ENCODE results near the gene SCN2A. TPM values are rescaled to one million over a fixed set of nuclear protein-coding genes. Genes with fewer than 3 reads are reported as not detected.

The SCN2A gene
- total and polyA plus RNA-seq, 10 of the 15 experiments (the other 5 are each of a cell fraction or from before 2014, with no cell fraction given) = 0.01 TPM; not detected in 8

- H3K4me3 ChIP-seq = no peak overlapping the region
- in situ Hi-C loops (cut with MboI) = no loop called here
- H3K9me3 ChIP-seq (replicated peaks; ENCODE audit: control insufficient read depth, insufficient read depth, low read length) = no peaks in the 10 kb centered on the region
- H4K20me1 ChIP-seq (ENCODE audit: control insufficient read depth, insufficient read depth) = no peaks in the 10 kb centered on the region
- no peak overlapping the region for H3K27ac ChIP-seq (ENCODE audit: control insufficient read depth, insufficient read depth)
- H3K79me2 ChIP-seq (ENCODE audit: control insufficient read depth, insufficient read depth, low read length) = no peaks in the 10 kb centered on the region
- no peak overlapping the region for H3K4me2 ChIP-seq (ENCODE audit: control insufficient read depth, insufficient read depth)
- no peak overlapping the region for H2AFZ ChIP-seq (ENCODE audit: control insufficient read depth, low read depth, low read length)
- no peak overlapping the region for H3K9ac ChIP-seq (ENCODE audit: control insufficient read depth, insufficient read depth, low read length)
- ChIA-PET SMC1A (ENCODE audit: uncharacterized antibody, unreplicated experiment) (no interaction called here), RAD21 (ENCODE audit: unreplicated experiment) (no interaction called here), CTCF (no interaction called here), POLR2A (no interaction called here)
- no peaks in the 10 kb centered on the region for H3K4me1 ChIP-seq (ENCODE audit: control insufficient read depth, insufficient read depth, low read length)
- BruUV-seq (replicated peaks) = no TSS peak
- H3K36me3 ChIP-seq (ENCODE audit: control insufficient read depth in 2 of 2, insufficient read depth in 2 of 2, low read length in 1 of 2) = no peaks in the 10 kb centered on the region
- 88% methylated on average over 4 of the region's 4 CpGs for WGBS (ENCODE audit: insufficient coverage, insufficient replicate concordance, low lambda C conversion rate, missing lambda C conversion rate)
- FAIRE-seq = no peak
- intact Hi-C loops (cut with micrococcal nuclease; ENCODE audit: unreplicated experiment) = no loop called here
- ATAC-seq = no peak
- TF ChIP-seq EGR1 (IDR thresholded peaks at IDR 0.05; ENCODE audit: borderline replicate concordance in 1 of 2, low read depth in 2 of 2, low read length in 2 of 2) (no peak), NR2F1 (conservative IDR thresholded peaks at IDR 0.05) (no peak), YBX1 (IDR thresholded peaks at IDR 0.05) (no peak), CUX1 (IDR thresholded peaks at IDR 0.05; ENCODE audit: insufficient replicate concordance, low read depth, low read length) (no peak), USF2 (IDR thresholded peaks at IDR 0.05; ENCODE audit: borderline replicate concordance, low read depth, low read length) (no peak), TCF7 (IDR thresholded peaks at IDR 0.05; ENCODE audit: borderline replicate concordance) (no peak), YY1 (IDR thresholded peaks at IDR 0.05; ENCODE audit: low read depth, low read length) (no peak), CBFB (IDR thresholded peaks at IDR 0.05; ENCODE audit: low read depth) (no peak), PKNOX1 (IDR thresholded peaks at IDR 0.05) (no peak), HDAC2 (IDR thresholded peaks at IDR 0.05) (no peak), STAT1 (conservative IDR thresholded peaks at IDR 0.05) (no peak), EED (IDR thresholded peaks at IDR 0.05; ENCODE audit: low read depth) (no peak), POLR2AphosphoS5 (IDR thresholded peaks at IDR 0.05; ENCODE audit: low read length) (no peak)
- no peak for DNase-seq (ENCODE audit: low read depth, low spot score)
- no peaks in the 10 kb centered on the region for H3K27me3 ChIP-seq (replicated peaks in 1 of 2; ENCODE audit: control insufficient read depth in 2 of 2, insufficient read depth in 2 of 2, low read length in 1 of 2)
Measured at GRCh38 chr2:165361514-165361913, 122.3 kb downstream of the SCN2A start.
